Epithelial cell of esophagus (primary cell): Measurements from ENCODE around the gene ZPLD1.

Experiments
- DNase-seq: peaks from one replicate; pipeline ENCODE4 v3.0.0; 2010; ENCODE audit warnings: low read depth
- H3K4me3 ChIP-seq: 2 replicates; pipeline ENCODE4 v1.5.1; 2011; ENCODE audit warnings: mild to moderate bottlenecking, low read length, control low read depth
- TF ChIP-seq, protein P1 (sequence below): IDR thresholded peaks from 2 replicates; pipeline ENCODE4 v1.5.1; 2011; ENCODE audit warnings: low read depth, mild to moderate bottlenecking, low read length, control low read depth, inconsistent platforms; ENCODE audit not compliant: insufficient read depth; ENCODE audit errors: missing control alignments

ZPLD1 gene

GRCh38 chr3:102443021-102443420 is 8.2 kb downstream of the ZPLD1 start:
- TF ChIP-seq, protein P1, sequence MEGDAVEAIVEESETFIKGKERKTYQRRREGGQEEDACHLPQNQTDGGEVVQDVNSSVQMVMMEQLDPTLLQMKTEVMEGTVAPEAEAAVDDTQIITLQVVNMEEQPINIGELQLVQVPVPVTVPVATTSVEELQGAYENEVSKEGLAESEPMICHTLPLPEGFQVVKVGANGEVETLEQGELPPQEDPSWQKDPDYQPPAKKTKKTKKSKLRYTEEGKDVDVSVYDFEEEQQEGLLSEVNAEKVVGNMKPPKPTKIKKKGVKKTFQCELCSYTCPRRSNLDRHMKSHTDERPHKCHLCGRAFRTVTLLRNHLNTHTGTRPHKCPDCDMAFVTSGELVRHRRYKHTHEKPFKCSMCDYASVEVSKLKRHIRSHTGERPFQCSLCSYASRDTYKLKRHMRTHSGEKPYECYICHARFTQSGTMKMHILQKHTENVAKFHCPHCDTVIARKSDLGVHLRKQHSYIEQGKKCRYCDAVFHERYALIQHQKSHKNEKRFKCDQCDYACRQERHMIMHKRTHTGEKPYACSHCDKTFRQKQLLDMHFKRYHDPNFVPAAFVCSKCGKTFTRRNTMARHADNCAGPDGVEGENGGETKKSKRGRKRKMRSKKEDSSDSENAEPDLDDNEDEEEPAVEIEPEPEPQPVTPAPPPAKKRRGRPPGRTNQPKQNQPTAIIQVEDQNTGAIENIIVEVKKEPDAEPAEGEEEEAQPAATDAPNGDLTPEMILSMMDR, result no peak
- peak; percentile 44 for DNase-seq
- no peak overlapping the region for H3K4me3 ChIP-seq

DNA sequence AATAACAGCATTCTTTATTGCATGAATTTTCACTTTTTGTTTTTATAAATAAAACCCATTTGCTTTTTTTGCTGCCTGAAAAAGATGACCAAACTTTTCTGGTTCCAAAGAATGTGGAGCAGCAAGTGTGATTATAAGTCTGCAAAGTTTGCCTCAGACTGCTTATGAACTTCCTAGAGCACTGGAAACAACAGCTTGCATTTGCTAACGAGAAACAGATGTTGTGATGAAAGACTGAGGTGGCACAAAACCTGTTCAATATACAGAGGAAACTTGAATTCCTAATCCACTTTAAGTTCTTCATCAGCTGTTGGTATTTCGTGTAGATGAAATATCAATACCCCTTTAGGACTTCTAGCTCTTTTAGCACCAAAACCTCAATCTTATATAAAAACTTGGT is 9.3 kb downstream of the ZPLD1 start:
- H3K4me3 ChIP-seq, result no peak overlapping the region
- no peak for DNase-seq
- TF ChIP-seq, protein P1, result no peak

GRCh38 chr3:102447272-102447671 is 12.5 kb downstream of the ZPLD1 start:
- peak; percentile 87 for DNase-seq
- TF ChIP-seq, protein P1, result no peak
- no peak overlapping the region for H3K4me3 ChIP-seq

DNA sequence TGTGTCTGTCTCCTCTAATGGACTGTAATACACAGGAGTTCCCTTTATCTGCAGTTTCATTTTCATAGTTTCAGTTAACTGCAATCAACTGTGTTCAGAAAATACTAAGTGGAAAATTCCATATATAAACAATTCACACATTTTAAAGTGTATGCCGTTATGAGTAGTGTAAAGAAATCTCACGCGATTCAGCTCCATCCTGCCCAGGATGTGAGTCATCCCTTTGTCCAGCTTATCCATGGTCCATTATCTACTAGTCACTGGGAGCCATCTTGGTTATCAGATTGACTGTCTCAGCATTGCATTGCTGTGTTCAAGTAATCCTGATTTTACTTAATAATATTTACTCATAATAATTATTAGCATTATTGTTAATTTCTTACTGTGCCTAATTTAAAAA is 14.5 kb downstream of the ZPLD1 start:
- DNase-seq, result peak; percentile 15
- TF ChIP-seq, protein P1, result no peak

DNA sequence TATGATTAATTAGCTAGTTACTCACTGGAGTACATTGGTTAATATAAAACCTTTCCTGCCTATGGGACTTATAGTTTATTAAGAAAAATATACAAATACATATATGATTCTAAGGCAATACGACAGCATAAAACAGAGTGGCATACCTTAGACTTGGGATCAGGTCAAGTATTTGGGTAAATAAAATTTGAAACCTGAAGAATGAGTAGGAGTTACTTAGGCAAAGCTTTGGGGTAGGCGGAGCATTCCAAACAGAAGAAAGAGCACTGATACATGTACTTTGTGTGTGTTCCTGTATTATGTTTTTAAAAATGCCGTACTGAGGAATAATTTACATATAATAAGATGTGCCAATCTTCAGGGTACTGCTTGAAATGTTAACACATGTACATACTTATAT is 15.1 kb downstream of the ZPLD1 start:
- TF ChIP-seq, protein P1, result no peak
- H3K4me3 ChIP-seq, result no peak overlapping the region
- no peak for DNase-seq

More for the DNA sequence above, 14.5 kb downstream of the ZPLD1 start:
- H3K4me3 ChIP-seq, result no peak overlapping the region

- no peak overlapping the region for H3K4me3 ChIP-seq
- DNase-seq, result peak; percentile 43
- TF ChIP-seq, protein P1, result no peak
These were observed 16.2 kb downstream of the ZPLD1 start for GRCh38 chr3:102450976-102451375.

- no peak overlapping the region for H3K4me3 ChIP-seq
- TF ChIP-seq, protein P1, result no peak
- DNase-seq, result peak; percentile 58
These were observed 16.7 kb downstream of the ZPLD1 start for GRCh38 chr3:102451543-102451942.
